K562 (cell line): ENCODE measurements around the gene CACYBP.

Source experiments
- CHD2 ChIP-seq: IDR thresholded peaks from 2 replicates; pipeline ENCODE4 v1.6.1; 2011; ENCODE audit warnings: low read depth, low read length
- CTCF ChIP-seq, 3 experiments: IDR thresholded peaks in 2 of 3; conservative IDR thresholded peaks in 1 of 3; 2 replicates each; pipeline ENCODE4 v1.5.1; 2011 to 2012; ENCODE audit warnings: low read length in 3 of 3, mild to moderate bottlenecking in 3 of 3, control low read depth in 2 of 3, improper control_type of control experiment in 1 of 3, inconsistent platforms in 1 of 3, low read depth in 1 of 3, mixed read lengths in 1 of 3, moderate library complexity in 1 of 3; ENCODE audit not compliant: insufficient read depth in 2 of 3
- E2F5 ChIP-seq: sonication (generic); formaldehyde crosslinking; IDR thresholded peaks from 2 replicates; pipeline ENCODE4 v1.8.0; 2022; ENCODE audit warnings: mild to moderate bottlenecking, missing genetic modification reagents
- ID3 ChIP-seq, 2 experiments: fragments of 250-450 bp in 1 of 2; fragments of 450-650 bp in 1 of 2; sonication (Bioruptor Pico) in 1 of 2; IDR thresholded peaks; 2 replicates each; pipeline versions ENCODE4 v1.6.1 to v1.8.0; 2016 to 2021; ENCODE audit warnings: mild to moderate bottlenecking in 2 of 2, moderate library complexity in 2 of 2, missing compliant biosample characterization in 1 of 2, missing genetic modification characterization in 1 of 2
- MNT ChIP-seq, 2 experiments: fragments of 450-650 bp; conservative IDR thresholded peaks; 2 replicates each; pipeline ENCODE4 v1.6.1; 2017; ENCODE audit warnings: mild to moderate bottlenecking in 2 of 2, moderate library complexity in 2 of 2
- POLR2A ChIP-seq: fragments of 450-650 bp; conservative IDR thresholded peaks from 2 replicates; pipeline ENCODE4 v1.6.1; 2016
- SAP30 ChIP-seq: fragments of 200-600 bp; sonication (generic); IDR thresholded peaks from 2 replicates; pipeline ENCODE4 v1.6.1; 2012; ENCODE audit warnings: borderline replicate concordance, low read depth, mild to moderate bottlenecking, moderate library complexity, low read length, control low read depth, inconsistent platforms; ENCODE audit not compliant: insufficient read depth, poor library complexity, severe bottlenecking
- USF2 ChIP-seq: sonication (generic); formaldehyde crosslinking; IDR thresholded peaks from 2 replicates; pipeline ENCODE4 v1.5.0; 2020; ENCODE audit warnings: missing genetic modification reagents
- ZBTB17 ChIP-seq: fragments of 450-650 bp; formaldehyde crosslinking; IDR thresholded peaks from 2 replicates; pipeline ENCODE4 v1.4.0; 2020; ENCODE audit warnings: mild to moderate bottlenecking
- ZBTB40 ChIP-seq, 2 experiments: fragments of 450-650 bp in 1 of 2; sonication (generic) in 1 of 2; formaldehyde crosslinking in 1 of 2; IDR thresholded peaks; 2 replicates each; pipeline versions ENCODE4 v1.7.1 to v1.9.0; 2016 to 2022; ENCODE audit warnings: inconsistent platforms in 1 of 2, mild to moderate bottlenecking in 1 of 2, missing genetic modification reagents in 1 of 2

- TF ChIP-seq ZBTB40 (IDR thresholded peaks at IDR 0.05) (no peak), ZBTB40 (CRISPR knock-in tag; IDR thresholded peaks at IDR 0.05) (no peak), E2F5 (CRISPR knock-in tag) (no peak), ID3 (CRISPR knock-in tag; IDR thresholded peaks at IDR 0.05) (no peak), ID3 (tag; IDR thresholded peaks at IDR 0.05) (no peak), SAP30 (no peak), USF2 (no peak), CHD2 (no peak), CTCF (IDR thresholded peaks at IDR 0.05 in 2 of 3, conservative IDR thresholded peaks at IDR 0.05 in 1 of 3; ENCODE audit: insufficient read depth in 2 of 3, low read depth in 1 of 3, low read length in 3 of 3) (no peak), ZBTB17 (no peak), MNT (conservative IDR thresholded peaks at IDR 0.05) (no peak), POLR2A (no peak)
Observed at GRCh38 chr1:174990382-174990999, 9.3 kb upstream of the CACYBP start.
